GM12878 (cell line): Measurements from ENCODE around the gene RBMX. TPM values are rescaled to one million over a fixed set of nuclear protein-coding genes. Genes with fewer than 3 reads are reported as not detected.
"Not testable (repeated sequence)": the region's sequence is repeated elsewhere in the genome, so short reads cannot be mapped to it uniquely, and the experiment has no call there.

ENCODE experiments used
- ATAC-seq: fragments of 200-7000 bp; cut with Tn5 transposase; 3 replicates; pipeline ENCODE4 v1.9.1; 2020; ENCODE audit warnings: mild to moderate bottlenecking, moderate library complexity
- BruUV-seq: library from RNA; stranded (reverse); fragments of 400-500 nt; replicated peaks from 2 replicates; lab custom pipeline; 2021; lab: Mats Ljungman, UMichigan
- CTCF ChIA-PET: fragments of 300-600 bp; sonication (Branson Sonifier 250); formaldehyde crosslinking; extraction: SDS; loops from one replicate; lab custom pipeline; 2021; ENCODE audit warnings: inconsistent platforms; lab: Yijun Ruan, JAX
- POLR2A ChIA-PET: fragments of 350-600 bp; formaldehyde crosslinking; extraction: SDS; loops from one replicate; lab custom pipeline; 2021; ENCODE audit warnings: inconsistent platforms; lab: Charles Lee
- RAD21 ChIA-PET: fragments of 300-600 bp; sonication (Branson Sonifier 250); formaldehyde crosslinking; loops from one replicate; lab custom pipeline; 2023; ENCODE audit warnings: antibody characterized with exemption; ENCODE audit not compliant: unreplicated experiment; lab: Charles Lee
- SMC1A ChIA-PET: fragments of 300-600 bp; sonication (Branson Sonifier 250); formaldehyde crosslinking; loops from one replicate; lab custom pipeline; 2023; ENCODE audit not compliant: unreplicated experiment, uncharacterized antibody; lab: Charles Lee
- DNase-seq: peaks from one replicate; pipeline ENCODE4 v3.0.0-alpha.2; 2011; ENCODE audit warnings: low read depth, low spot score
- FAIRE-seq: peaks from 3 replicates; lab custom pipeline; 2011; peaks lifted over from hg19 to GRCh38; lab: Jason Lieb, UNC
- H2AFZ ChIP-seq: 2 replicates; pipeline ENCODE4 v1.6.0; 2011; ENCODE audit warnings: low read depth, low read length, control low read depth; ENCODE audit not compliant: control insufficient read depth
- H3K27ac ChIP-seq: 2 replicates; pipeline ENCODE4 v1.5.1; 2011; ENCODE audit warnings: control low read depth; ENCODE audit not compliant: control insufficient read depth, insufficient read depth
- H3K27me3 ChIP-seq, 2 experiments: replicated peaks in 1 of 2; 2 replicates each; pipeline versions ENCODE4 v1.6.0 to v1.6.1; 2011; ENCODE audit warnings: low read length in 1 of 2; ENCODE audit not compliant: control insufficient read depth in 2 of 2, insufficient read depth in 2 of 2
- H3K36me3 ChIP-seq, 2 experiments: 2 replicates each; pipeline ENCODE4 v1.5.1; 2011; ENCODE audit warnings: low read length in 1 of 2; ENCODE audit not compliant: control insufficient read depth in 2 of 2, insufficient read depth in 2 of 2
- H3K4me1 ChIP-seq: 2 replicates; pipeline ENCODE4 v1.6.1; 2011; ENCODE audit warnings: mild to moderate bottlenecking, low read length, moderate library complexity, mixed read lengths; ENCODE audit not compliant: control insufficient read depth, insufficient read depth
- H3K4me2 ChIP-seq: 2 replicates; pipeline ENCODE4 v1.6.0; 2011; ENCODE audit warnings: control low read depth; ENCODE audit not compliant: control insufficient read depth, insufficient read depth
- H3K4me3 ChIP-seq: fragments of 200-600 bp; sonication (generic); 2 replicates; pipeline ENCODE4 v1.5.1; 2016
- H3K79me2 ChIP-seq: 2 replicates; pipeline ENCODE4 v1.6.0; 2011; ENCODE audit warnings: low read length; ENCODE audit not compliant: control insufficient read depth, insufficient read depth
- H3K9ac ChIP-seq: 2 replicates; pipeline ENCODE4 v1.8.0; 2011; ENCODE audit warnings: low read length, control low read depth, mixed read lengths; ENCODE audit not compliant: control insufficient read depth, insufficient read depth
- H3K9me3 ChIP-seq: replicated peaks from 3 replicates; pipeline ENCODE4 v1.5.1; 2011; ENCODE audit warnings: mild to moderate bottlenecking, low read length; ENCODE audit not compliant: control insufficient read depth, insufficient read depth
- H4K20me1 ChIP-seq: 2 replicates; pipeline ENCODE4 v1.6.0; 2011; ENCODE audit not compliant: control insufficient read depth, insufficient read depth
- ASH2L ChIP-seq: fragments of 300-600, 200-600 bp; sonication (generic); IDR thresholded peaks from 2 replicates; pipeline ENCODE4 v1.6.1; 2017; ENCODE audit warnings: low read depth, mild to moderate bottlenecking, borderline replicate concordance
- CHD1 ChIP-seq: IDR thresholded peaks from 2 replicates; pipeline ENCODE4 v1.6.1; 2012; ENCODE audit warnings: low read depth, low read length, improper control_type of control experiment
- EGR1 ChIP-seq, 2 experiments: IDR thresholded peaks; 1 replicate in 1 of 2; 2 replicates in 1 of 2; pipeline ENCODE4 v1.6.1; 2011 to 2012; ENCODE audit warnings: low read depth in 2 of 2, low read length in 2 of 2, borderline replicate concordance in 1 of 2, mild to moderate bottlenecking in 1 of 2, moderate library complexity in 1 of 2
- FOXM1 ChIP-seq: IDR thresholded peaks from 2 replicates; pipeline ENCODE4 v1.6.1; 2012; ENCODE audit warnings: low read depth, mild to moderate bottlenecking, inconsistent platforms, low read length, moderate library complexity
- ZBED1 ChIP-seq: IDR thresholded peaks from 2 replicates; pipeline ENCODE4 v1.6.1; 2016; ENCODE audit warnings: borderline replicate concordance
- WGBS: methylation state at CpG from one replicate; pipeline ENCODE4 v1.1.6; 2016; ENCODE audit warnings: low lambda C conversion rate; ENCODE audit not compliant: insufficient replicate concordance, insufficient coverage; ENCODE audit errors: missing lambda C conversion rate; 5-methylcytosine and 5-hydroxymethylcytosine counted together
- in situ Hi-C: fragments of 300-500 bp; cut with MboI; formaldehyde crosslinking; loops from 9 replicates; pipeline ENCODE4 v1.14.3; 2018; ENCODE audit warnings: mixed read lengths
- intact Hi-C: fragments of 100-400 bp; cut with micrococcal nuclease; formaldehyde crosslinking; loops from one replicate; pipeline ENCODE4 v1.14.2; 2022; ENCODE audit not compliant: unreplicated experiment
- polyA plus RNA-seq, 11 experiments: library from polyadenylated mRNA; depleted of rRNA in 4 of 11; unstranded in 6 of 11; stranded (reverse) in 5 of 11; fragments of >200 nt; fragmentation: Nextera tagmentation in 4 of 11; fragmentation: Illumina TruSeq in 1 of 11; extraction: Ambion mirVana in 4 of 11; extraction: Trizol in 1 of 11; gene quantifications; 1 replicate in 1 of 11; 2 replicates in 10 of 11; pipeline versions ENCODE4 v1.2.1 to v1.2.3, GENCODE V29; 2011 to 2016; ENCODE audit warnings: inconsistent platforms in 2 of 11, missing spikeins in 2 of 11, low read depth in 1 of 11
- total RNA-seq, 4 experiments: library from RNA; depleted of rRNA in 3 of 4; stranded (reverse); fragments of >200 nt in 3 of 4; fragmentation: Illumina TruSeq in 1 of 4; extraction: Trizol in 1 of 4; gene quantifications; 2 replicates each; pipeline versions ENCODE4 v1.2.1 to v1.2.3, GENCODE V29; 2013 to 2021
- TF ChIP-seq, protein P1 (sequence below): IDR thresholded peaks from 2 replicates; pipeline ENCODE4 v1.6.1; 2012; ENCODE audit warnings: low read depth, low read length, improper control_type of control experiment
- TF ChIP-seq, protein P2 (sequence below): fragments of 450-650 bp; IDR thresholded peaks from 2 replicates; pipeline ENCODE4 v1.6.1; 2016; ENCODE audit warnings: mild to moderate bottlenecking

The RBMX gene
- total and polyA plus RNA-seq, 10 of the 15 experiments (the other 5 are each of a cell fraction or from before 2014, with no cell fraction given), result 252 to 427 (median 288) TPM

DNA sequence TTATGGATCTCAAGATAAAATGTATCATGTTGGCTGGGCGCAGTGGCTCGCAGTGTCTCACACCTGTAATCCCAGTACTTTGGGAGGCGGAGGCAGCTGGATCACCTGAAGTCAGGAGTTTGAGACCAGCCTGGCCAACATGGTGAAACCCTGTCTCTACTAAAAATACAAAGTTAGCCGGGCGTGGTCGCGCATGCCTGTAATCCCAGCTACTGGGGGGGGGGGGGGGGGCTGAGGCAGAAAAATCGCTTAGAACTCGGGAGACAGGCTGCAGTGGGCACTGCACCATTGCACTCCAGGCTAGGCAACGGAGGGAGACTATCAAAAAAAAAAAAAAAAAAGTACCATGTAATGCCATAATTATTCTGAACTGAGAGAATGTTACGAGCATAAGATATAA lies 2.1 kb downstream of the RBMX start:
- peaks cover 36% of the 10 kb centered on the region for H3K79me2 ChIP-seq
- DNase-seq (no peak), ATAC-seq (no peak), FAIRE-seq (no peak)
- peaks cover 0 to 6% of the 10 kb centered on the region in 2 experiments; a peak in 1 of 4 replicates for H3K36me3 ChIP-seq
- intact Hi-C loops, result no loop called here
- ChIA-PET CTCF (interaction anchor here (0.6 kb wide), 1 partner anchor 12 kb away, joined by 3 read pairs; no protein-coding TSS in a partner anchor), SMC1A (interaction anchor here (0.6 to 1.8 kb wide), 5 partner anchors 8 to 111 kb away, joined by 3 to 7 read pairs (median 5); no protein-coding TSS in a partner anchor), POLR2A (no interaction called here), RAD21 (interaction anchor here (0.8 to 1.4 kb wide), 3 partner anchors 34 to 163 kb away, joined by 3 to 5 read pairs (median 3); no protein-coding TSS in a partner anchor)
- H3K9me3 ChIP-seq, result no peaks in the 10 kb centered on the region; the same call in 2 of the 3 replicates
- 51% methylated on average over 4 of the region's 11 CpGs for WGBS
- H3K4me3 ChIP-seq, result peak overlapping the region; percentile 85
- H3K4me1 ChIP-seq, result no peaks in the 10 kb centered on the region; the same call in 1 of the 2 replicates
- no peak overlapping the region for H2AFZ ChIP-seq
- in situ Hi-C loops, result no loop called here
- H3K27me3 ChIP-seq, result no peaks in the 10 kb centered on the region
- no peaks in the 10 kb centered on the region for H4K20me1 ChIP-seq
- H3K4me2 ChIP-seq, result peak overlapping the region; percentile 50; the same call in 1 of the 2 replicates
- H3K27ac ChIP-seq, result no peak overlapping the region
- H3K9ac ChIP-seq, result no peak overlapping the region; the same call in none of the 2 replicates
- BruUV-seq, result no TSS peak
- TF ChIP-seq ZBED1 (no peak), FOXM1 (no peak), CHD1 (no peak), EGR1 (IDR thresholded peaks at IDR 0.05; ENCODE audit: borderline replicate concordance in 1 of 2, low read depth in 2 of 2, low read length in 2 of 2) (no peak), ASH2L (no peak)
- TF ChIP-seq, protein P1, sequence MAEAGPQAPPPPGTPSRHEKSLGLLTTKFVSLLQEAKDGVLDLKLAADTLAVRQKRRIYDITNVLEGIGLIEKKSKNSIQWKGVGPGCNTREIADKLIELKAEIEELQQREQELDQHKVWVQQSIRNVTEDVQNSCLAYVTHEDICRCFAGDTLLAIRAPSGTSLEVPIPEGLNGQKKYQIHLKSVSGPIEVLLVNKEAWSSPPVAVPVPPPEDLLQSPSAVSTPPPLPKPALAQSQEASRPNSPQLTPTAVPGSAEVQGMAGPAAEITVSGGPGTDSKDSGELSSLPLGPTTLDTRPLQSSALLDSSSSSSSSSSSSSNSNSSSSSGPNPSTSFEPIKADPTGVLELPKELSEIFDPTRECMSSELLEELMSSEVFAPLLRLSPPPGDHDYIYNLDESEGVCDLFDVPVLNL, result no peak
- TF ChIP-seq, protein P2, sequence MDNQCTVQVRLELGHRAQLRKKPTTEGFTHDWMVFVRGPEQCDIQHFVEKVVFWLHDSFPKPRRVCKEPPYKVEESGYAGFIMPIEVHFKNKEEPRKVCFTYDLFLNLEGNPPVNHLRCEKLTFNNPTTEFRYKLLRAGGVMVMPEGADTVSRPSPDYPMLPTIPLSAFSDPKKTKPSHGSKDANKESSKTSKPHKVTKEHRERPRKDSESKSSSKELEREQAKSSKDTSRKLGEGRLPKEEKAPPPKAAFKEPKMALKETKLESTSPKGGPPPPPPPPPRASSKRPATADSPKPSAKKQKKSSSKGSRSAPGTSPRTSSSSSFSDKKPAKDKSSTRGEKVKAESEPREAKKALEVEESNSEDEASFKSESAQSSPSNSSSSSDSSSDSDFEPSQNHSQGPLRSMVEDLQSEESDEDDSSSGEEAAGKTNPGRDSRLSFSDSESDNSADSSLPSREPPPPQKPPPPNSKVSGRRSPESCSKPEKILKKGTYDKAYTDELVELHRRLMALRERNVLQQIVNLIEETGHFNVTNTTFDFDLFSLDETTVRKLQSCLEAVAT, result no peak

DNA sequence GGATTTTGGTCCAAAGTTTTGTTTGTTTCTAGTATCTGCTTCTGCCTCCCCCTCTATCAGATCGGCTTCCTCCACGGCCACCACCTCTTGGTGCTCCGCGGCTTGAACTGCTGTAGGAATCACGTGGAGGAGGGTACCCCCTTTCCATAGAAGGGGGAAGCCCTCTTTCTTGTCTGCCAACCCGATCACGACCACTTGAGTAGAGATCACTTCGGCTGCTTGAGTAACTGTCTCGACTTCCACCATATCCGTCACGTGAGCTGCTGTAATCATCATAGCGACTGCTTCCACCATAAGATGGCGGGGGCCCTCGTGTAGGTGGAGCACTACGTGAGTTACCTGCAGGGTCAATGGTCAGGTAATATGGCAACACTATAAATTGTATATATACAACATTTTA lies 6.4 kb downstream of the RBMX start:
- H3K27me3 ChIP-seq, H3K9me3 ChIP-seq, H3K36me3 ChIP-seq, SMC1A ChIA-PET, ATAC-seq, POLR2A ChIA-PET, intact Hi-C loops, RAD21 ChIA-PET, H3K9ac ChIP-seq, DNase-seq, FAIRE-seq, H3K4me3 ChIP-seq, BruUV-seq, H3K27ac ChIP-seq, in situ Hi-C loops, CTCF ChIA-PET, H3K4me2 ChIP-seq, H2AFZ ChIP-seq, H4K20me1 ChIP-seq, H3K4me1 ChIP-seq: not testable (repeated sequence)
- H3K79me2 ChIP-seq, result peaks cover 22% of the 10 kb centered on the region
- 67% methylated on average over 15 of the region's 15 CpGs for WGBS
